HG03280 (cell line): ENCODE measurements around the gene L1CAM.

Source experiments
- ATAC-seq: cut with Tn5 transposase; IDR thresholded peaks from one replicate; pipeline ENCODE4 v1.9.1; 2021; ENCODE audit warnings: mild to moderate bottlenecking, moderate library complexity; ENCODE audit not compliant: unreplicated experiment

Gene L1CAM

GRCh38 chrX:153812220-153812619, 73.8 kb downstream of the L1CAM start:
- ATAC-seq: no peak
